CD4-positive, alpha-beta T cell treated with Interleukin-2 at 100 ng/mL for 4 hours (primary cell): Measurements from ENCODE around the gene PRCD.
A peak's percentile ranks its signal among the peaks of the same experiment; 100 is the strongest.

Source experiments
- DNase-seq: peaks from one replicate; pipeline ENCODE4 v3.0.0-alpha.2; 2020; ENCODE audit warnings: low spot score

The PRCD gene

GRCh38 chr17:76540381-76541300 is 797 bp downstream of the PRCD start:
- DNase-seq: no peak

GRCh38 chr17:76541739-76542454 is 2.1 kb downstream of the PRCD start:
- no peak for DNase-seq

GRCh38 chr17:76542566-76542971 is 2.7 kb downstream of the PRCD start:
- DNase-seq: no peak

- DNase-seq: no peak
Measured at GRCh38 chr17:76542984-76543383, 3.1 kb downstream of the PRCD start.

- no peak for DNase-seq
Measured at GRCh38 chr17:76543482-76543825, 3.6 kb downstream of the PRCD start.

GRCh38 chr17:76543826-76544545 is 4.1 kb downstream of the PRCD start:
- DNase-seq: no peak

- no peak for DNase-seq
Measured at GRCh38 chr17:76544546-76545365, 4.9 kb downstream of the PRCD start.

GRCh38 chr17:76545918-76546555 is 6.2 kb downstream of the PRCD start:
- DNase-seq: no peak

GRCh38 chr17:76546556-76547182 is 6.8 kb downstream of the PRCD start:
- DNase-seq: no peak

- DNase-seq: peak; percentile 65
Measured at GRCh38 chr17:76547183-76547641, 7.4 kb downstream of the PRCD start.

- no peak for DNase-seq
Measured at GRCh38 chr17:76547642-76548202, 7.9 kb downstream of the PRCD start.

- no peak for DNase-seq
Measured at GRCh38 chr17:76548378-76549214, 8.8 kb downstream of the PRCD start.

- no peak for DNase-seq
Measured at GRCh38 chr17:76549215-76549518, 9.3 kb downstream of the PRCD start.

- no peak for DNase-seq
Measured at GRCh38 chr17:76549539-76549938, 9.7 kb downstream of the PRCD start.

- no peak for DNase-seq
Measured at GRCh38 chr17:76550712-76551615, 11.1 kb downstream of the PRCD start.

GRCh38 chr17:76551685-76552084 is 11.8 kb downstream of the PRCD start:
- no peak for DNase-seq

- DNase-seq: no peak
Measured at GRCh38 chr17:76553178-76553908, 13.5 kb downstream of the PRCD start.

- DNase-seq: no peak
Measured at GRCh38 chr17:76554131-76554530, 14.3 kb downstream of the PRCD start.
